Activated naive CD4-positive, alpha-beta T cell treated with anti-CD3 and anti-CD28 coated beads, Interleukin-2, amount 50 U/mL, for 24 hours (primary cell): ENCODE measurements around the gene ROR1.

ENCODE experiments used
- H3K27ac Mint-ChIP-seq: one replicate; pipeline ENCODE4 v1.8.0; 2021; ENCODE audit warnings: mild to moderate bottlenecking, mixed read lengths
- H3K27me3 Mint-ChIP-seq: one replicate; pipeline ENCODE4 v1.8.0; 2021; ENCODE audit warnings: mixed read lengths
- H3K36me3 Mint-ChIP-seq: one replicate; pipeline ENCODE4 v1.8.0; 2021; ENCODE audit warnings: mixed read lengths
- H3K4me1 Mint-ChIP-seq: one replicate; pipeline ENCODE4 v1.8.0; 2021; ENCODE audit warnings: mixed read lengths
- H3K4me3 Mint-ChIP-seq: one replicate; pipeline ENCODE4 v1.8.0; 2021; ENCODE audit warnings: mild to moderate bottlenecking, mixed read lengths
- H3K9me3 Mint-ChIP-seq: one replicate; pipeline ENCODE4 v1.8.0; 2021; ENCODE audit warnings: mixed read lengths

Gene ROR1

GRCh38 chr1:63866084-63866483, 92.3 kb downstream of the ROR1 start:
- H3K4me3 Mint-ChIP-seq, result no peak overlapping the region
- no peaks in the 10 kb centered on the region for H3K9me3 Mint-ChIP-seq
- H3K36me3 Mint-ChIP-seq, result no peaks in the 10 kb centered on the region
- H3K27me3 Mint-ChIP-seq, result peaks cover 4% of the 10 kb centered on the region
- no peaks in the 10 kb centered on the region for H3K4me1 Mint-ChIP-seq
- H3K27ac Mint-ChIP-seq, result no peak overlapping the region

- no peaks in the 10 kb centered on the region for H3K4me1 Mint-ChIP-seq
- H3K27me3 Mint-ChIP-seq, result peaks cover 3% of the 10 kb centered on the region
- H3K36me3 Mint-ChIP-seq, result no peaks in the 10 kb centered on the region
- H3K9me3 Mint-ChIP-seq, result no peaks in the 10 kb centered on the region
- H3K4me3 Mint-ChIP-seq, result no peak overlapping the region
- no peak overlapping the region for H3K27ac Mint-ChIP-seq
Observed at GRCh38 chr1:63867429-63868176, 93.8 kb downstream of the ROR1 start.

- H3K36me3 Mint-ChIP-seq, result no peaks in the 10 kb centered on the region
- no peak overlapping the region for H3K27ac Mint-ChIP-seq
Observed at GRCh38 chr1:63868268-63868781, 94.5 kb downstream of the ROR1 start.

GRCh38 chr1:63870152-63870551, 96.3 kb downstream of the ROR1 start:
- Mint-ChIP-seq H3K27me3 (peaks cover 3% of the 10 kb centered on the region), H3K27ac (no peak overlapping the region), H3K4me3 (no peak overlapping the region), H3K4me1 (no peaks in the 10 kb centered on the region), H3K9me3 (no peaks in the 10 kb centered on the region), H3K36me3 (no peaks in the 10 kb centered on the region)

More at GRCh38 chr1:63868268-63868781, 94.5 kb downstream of the ROR1 start:
- H3K4me3 Mint-ChIP-seq, result no peak overlapping the region
- peaks cover 3% of the 10 kb centered on the region for H3K27me3 Mint-ChIP-seq
- no peaks in the 10 kb centered on the region for H3K9me3 Mint-ChIP-seq
- no peaks in the 10 kb centered on the region for H3K4me1 Mint-ChIP-seq

- H3K27ac Mint-ChIP-seq, result no peak overlapping the region
- H3K27me3 Mint-ChIP-seq, result peaks cover 3% of the 10 kb centered on the region
- H3K4me1 Mint-ChIP-seq, result no peaks in the 10 kb centered on the region
- H3K9me3 Mint-ChIP-seq, result no peaks in the 10 kb centered on the region
- no peak overlapping the region for H3K4me3 Mint-ChIP-seq
- no peaks in the 10 kb centered on the region for H3K36me3 Mint-ChIP-seq
Observed at GRCh38 chr1:63871463-63871862, 97.6 kb downstream of the ROR1 start.

- Mint-ChIP-seq H3K27me3 (peaks cover 2% of the 10 kb centered on the region), H3K36me3 (no peaks in the 10 kb centered on the region), H3K4me1 (no peaks in the 10 kb centered on the region), H3K4me3 (no peak overlapping the region), H3K9me3 (no peaks in the 10 kb centered on the region), H3K27ac (no peak overlapping the region)
Observed at GRCh38 chr1:63873751-63874150, 99.9 kb downstream of the ROR1 start.

- Mint-ChIP-seq H3K27ac (no peak overlapping the region), H3K4me1 (no peaks in the 10 kb centered on the region), H3K9me3 (no peaks in the 10 kb centered on the region), H3K4me3 (no peak overlapping the region), H3K27me3 (peaks cover 2% of the 10 kb centered on the region), H3K36me3 (no peaks in the 10 kb centered on the region)
Observed at GRCh38 chr1:63874278-63874880, 100.6 kb downstream of the ROR1 start.

GRCh38 chr1:63875636-63876035, 101.8 kb downstream of the ROR1 start:
- H3K4me1 Mint-ChIP-seq, result no peaks in the 10 kb centered on the region
- no peaks in the 10 kb centered on the region for H3K36me3 Mint-ChIP-seq
- no peaks in the 10 kb centered on the region for H3K9me3 Mint-ChIP-seq
- no peaks in the 10 kb centered on the region for H3K27me3 Mint-ChIP-seq
- H3K4me3 Mint-ChIP-seq, result no peak overlapping the region
- H3K27ac Mint-ChIP-seq, result no peak overlapping the region

- Mint-ChIP-seq H3K9me3 (no peaks in the 10 kb centered on the region), H3K27me3 (no peaks in the 10 kb centered on the region), H3K27ac (no peak overlapping the region), H3K36me3 (no peaks in the 10 kb centered on the region), H3K4me1 (no peaks in the 10 kb centered on the region), H3K4me3 (no peak overlapping the region)
Observed at GRCh38 chr1:63877021-63877767, 103.4 kb downstream of the ROR1 start.

- H3K27ac Mint-ChIP-seq, result no peak overlapping the region
- H3K4me1 Mint-ChIP-seq, result no peaks in the 10 kb centered on the region
- no peak overlapping the region for H3K4me3 Mint-ChIP-seq
- no peaks in the 10 kb centered on the region for H3K9me3 Mint-ChIP-seq
- no peaks in the 10 kb centered on the region for H3K36me3 Mint-ChIP-seq
- no peaks in the 10 kb centered on the region for H3K27me3 Mint-ChIP-seq
Observed at GRCh38 chr1:63877816-63878215, 104.0 kb downstream of the ROR1 start.

GRCh38 chr1:63878932-63879331, 105.1 kb downstream of the ROR1 start:
- no peaks in the 10 kb centered on the region for H3K27me3 Mint-ChIP-seq
- no peaks in the 10 kb centered on the region for H3K9me3 Mint-ChIP-seq
- no peak overlapping the region for H3K27ac Mint-ChIP-seq
- H3K4me3 Mint-ChIP-seq, result no peak overlapping the region
- no peaks in the 10 kb centered on the region for H3K4me1 Mint-ChIP-seq
- H3K36me3 Mint-ChIP-seq, result no peaks in the 10 kb centered on the region

- no peak overlapping the region for H3K27ac Mint-ChIP-seq
- H3K4me1 Mint-ChIP-seq, result no peaks in the 10 kb centered on the region
- H3K4me3 Mint-ChIP-seq, result no peak overlapping the region
- no peaks in the 10 kb centered on the region for H3K36me3 Mint-ChIP-seq
- H3K27me3 Mint-ChIP-seq, result no peaks in the 10 kb centered on the region
- no peaks in the 10 kb centered on the region for H3K9me3 Mint-ChIP-seq
Observed at GRCh38 chr1:63880958-63881576, 107.2 kb downstream of the ROR1 start.

- H3K36me3 Mint-ChIP-seq, result no peaks in the 10 kb centered on the region
- no peak overlapping the region for H3K27ac Mint-ChIP-seq
- H3K9me3 Mint-ChIP-seq, result no peaks in the 10 kb centered on the region
Observed at GRCh38 chr1:63882048-63882704, 108.4 kb downstream of the ROR1 start.

GRCh38 chr1:63883494-63884235, 109.8 kb downstream of the ROR1 start:
- Mint-ChIP-seq H3K27me3 (no peaks in the 10 kb centered on the region), H3K9me3 (no peaks in the 10 kb centered on the region), H3K4me1 (no peaks in the 10 kb centered on the region), H3K36me3 (no peaks in the 10 kb centered on the region), H3K27ac (no peak overlapping the region), H3K4me3 (no peak overlapping the region)

More at GRCh38 chr1:63882048-63882704, 108.4 kb downstream of the ROR1 start:
- Mint-ChIP-seq H3K4me3 (no peak overlapping the region), H3K4me1 (no peaks in the 10 kb centered on the region), H3K27me3 (no peaks in the 10 kb centered on the region)

- Mint-ChIP-seq H3K4me1 (no peaks in the 10 kb centered on the region), H3K27ac (no peak overlapping the region), H3K9me3 (no peaks in the 10 kb centered on the region), H3K4me3 (no peak overlapping the region), H3K36me3 (no peaks in the 10 kb centered on the region), H3K27me3 (no peaks in the 10 kb centered on the region)
Observed at GRCh38 chr1:63884486-63884885, 110.7 kb downstream of the ROR1 start.
